ENCODE data around the gene ASS1.

Gene ASS1

DNA sequence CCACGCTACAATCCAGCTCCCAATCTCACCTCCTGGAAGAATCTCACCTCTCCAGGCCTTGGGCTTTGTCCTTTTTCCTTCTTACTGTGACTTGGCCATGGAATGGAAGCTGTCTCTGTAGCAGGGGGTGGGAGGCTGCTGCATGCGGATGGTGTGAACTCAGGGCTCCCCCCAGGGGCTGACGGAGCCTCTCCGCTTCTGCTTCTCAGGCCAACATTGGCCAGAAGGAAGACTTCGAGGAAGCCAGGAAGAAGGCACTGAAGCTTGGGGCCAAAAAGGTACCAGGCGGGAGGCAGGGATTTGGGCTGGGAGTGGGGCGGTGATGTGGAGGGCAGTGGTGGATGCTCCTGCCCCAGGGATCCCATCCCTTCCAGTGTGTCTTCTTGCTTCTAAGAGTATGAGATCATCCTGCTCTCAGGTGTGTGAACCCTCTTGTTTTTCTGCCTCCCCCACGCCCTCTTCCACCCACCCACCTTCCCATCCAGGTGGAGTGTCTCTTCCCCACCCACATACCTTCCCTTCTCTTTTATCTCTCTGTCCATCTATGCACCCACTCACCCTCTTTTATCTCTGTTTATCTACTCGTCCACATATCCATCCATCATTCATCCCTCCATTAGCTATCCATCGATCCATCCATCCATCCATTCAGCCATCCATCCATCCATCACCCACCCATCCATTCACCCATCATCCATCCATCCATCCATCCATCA, 9.5 kb downstream of the ASS1 start:
- no peak for DNase-seq (ENCODE audit: low read depth)

DNA sequence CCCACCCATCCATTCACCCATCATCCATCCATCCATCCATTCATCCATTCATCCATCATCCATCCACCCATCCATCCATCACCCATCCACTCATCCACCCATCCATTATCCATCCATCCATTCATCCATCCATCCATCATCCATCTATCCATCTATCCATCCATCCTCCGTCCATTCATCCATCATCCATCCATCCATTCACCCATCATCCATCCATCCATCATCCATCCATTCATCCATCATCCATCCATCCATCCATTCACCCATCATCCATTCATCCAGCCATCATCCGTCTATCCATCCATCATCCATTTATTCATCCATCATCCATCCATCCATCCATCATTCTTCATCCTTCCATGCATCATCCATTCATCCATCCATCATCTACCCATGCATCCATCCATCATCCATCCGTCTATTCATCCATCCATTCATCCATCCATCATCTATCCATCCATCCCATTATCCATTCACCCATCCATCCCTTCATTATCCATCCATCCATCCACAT, 10.1 kb downstream of the ASS1 start:
- no peak for DNase-seq (ENCODE audit: low read depth)

DNA sequence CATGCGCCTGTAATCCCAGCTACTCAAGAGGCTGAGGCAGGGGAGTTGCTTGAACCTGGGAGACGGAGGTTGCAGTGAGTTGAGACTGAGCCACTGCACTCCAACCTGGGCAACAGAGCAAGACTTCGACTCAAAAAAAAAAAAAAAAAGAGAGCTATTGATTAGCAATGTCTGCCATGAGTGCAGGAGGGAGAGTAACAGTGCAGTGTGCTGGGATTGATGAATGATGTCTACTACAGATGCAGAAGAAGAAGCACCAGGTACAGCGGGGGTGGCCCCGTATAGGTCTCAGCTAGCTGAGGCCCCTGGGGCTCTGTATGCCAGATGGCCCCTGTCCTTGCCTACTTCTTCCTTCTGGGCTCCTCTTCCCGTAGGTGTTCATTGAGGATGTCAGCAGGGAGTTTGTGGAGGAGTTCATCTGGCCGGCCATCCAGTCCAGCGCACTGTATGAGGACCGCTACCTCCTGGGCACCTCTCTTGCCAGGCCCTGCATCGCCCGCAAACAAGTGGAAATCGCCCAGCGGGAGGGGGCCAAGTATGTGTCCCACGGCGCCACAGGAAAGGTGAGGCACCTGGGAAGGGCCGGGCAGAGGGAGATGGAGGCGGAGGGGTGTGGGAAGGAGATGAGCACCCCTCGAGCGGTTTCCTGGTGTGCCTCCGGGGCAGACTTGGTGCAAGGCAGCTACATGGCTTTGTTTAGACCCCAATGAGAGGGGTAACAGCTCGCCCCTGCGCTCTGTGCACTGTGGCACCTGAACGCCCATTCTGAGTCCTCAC, 13.5 kb downstream of the ASS1 start:
- DNase-seq (ENCODE audit: low read depth), result no peak

DNA sequence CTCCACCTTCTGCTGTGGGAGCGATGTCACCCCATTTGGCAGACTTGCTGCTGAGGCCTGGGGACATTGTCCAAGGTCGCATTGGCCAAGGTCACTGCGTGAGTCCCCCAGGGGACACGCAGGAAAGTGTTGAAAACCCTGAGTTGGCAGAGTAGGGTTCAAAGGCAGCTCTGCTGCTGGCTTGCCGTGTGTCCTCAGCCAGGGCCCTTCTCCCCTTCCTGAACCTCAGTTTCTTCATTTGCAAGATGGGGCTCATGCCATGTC, 14.0 kb downstream of the ASS1 start:
- DNase-seq (ENCODE audit: low read depth), result no peak

DNA sequence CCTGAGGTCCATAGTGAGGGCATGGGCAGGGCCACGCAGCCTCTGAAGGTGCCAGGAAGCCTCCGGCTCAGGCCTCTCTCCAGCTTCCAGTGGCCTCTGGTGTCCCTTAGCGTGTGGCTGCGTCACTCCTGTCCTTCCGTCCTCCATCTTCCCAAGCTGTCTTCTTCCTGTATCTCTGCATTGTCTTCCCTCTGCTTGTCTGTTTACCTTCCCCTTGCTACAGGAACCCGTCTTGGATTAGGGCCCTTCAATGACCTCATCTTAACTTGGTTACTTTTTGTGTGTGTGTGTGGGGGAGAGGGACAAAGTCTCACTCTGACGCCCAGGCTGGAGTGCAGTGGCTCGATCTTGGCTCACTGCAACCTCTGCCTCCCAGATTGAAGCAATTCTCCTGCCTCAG, 14.4 kb downstream of the ASS1 start:
- DNase-seq (ENCODE audit: low read depth), result no peak

DNA sequence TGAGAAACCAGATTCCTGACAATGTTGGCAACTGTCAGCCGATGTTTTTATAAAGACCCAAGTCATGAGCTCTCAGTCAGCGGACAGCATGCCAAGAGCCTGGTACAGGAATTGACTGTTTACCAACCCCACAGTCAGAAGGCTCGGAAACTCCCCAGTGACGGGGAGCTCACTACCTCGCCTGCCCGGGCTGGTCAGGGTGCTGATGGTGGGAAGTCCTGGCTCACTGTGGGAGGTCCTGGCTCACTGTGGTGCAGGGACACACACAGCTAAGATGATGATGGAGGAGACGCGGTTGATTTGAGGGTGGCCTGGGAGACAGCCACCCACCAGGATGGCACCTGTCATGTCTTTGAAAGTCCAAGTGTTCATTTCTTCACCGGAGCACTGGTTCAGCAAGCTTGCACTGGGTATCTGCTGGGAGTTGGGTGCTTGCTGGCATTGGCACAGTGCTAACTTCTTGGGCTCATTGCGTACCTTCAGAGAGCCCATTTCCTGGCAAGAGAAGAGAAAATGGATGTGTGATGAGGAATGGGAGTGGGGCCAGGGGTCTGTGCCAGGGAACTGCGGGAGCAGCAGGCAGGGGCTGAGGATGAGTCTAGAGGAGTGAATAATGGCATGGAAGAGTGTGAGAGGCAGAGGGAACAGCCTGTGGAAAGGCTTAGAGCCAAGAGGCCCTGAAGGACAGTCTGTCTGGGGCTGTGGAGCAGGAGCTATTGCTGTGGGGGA, 15.3 kb downstream of the ASS1 start:
- DNase-seq (ENCODE audit: low read depth), result no peak

DNA sequence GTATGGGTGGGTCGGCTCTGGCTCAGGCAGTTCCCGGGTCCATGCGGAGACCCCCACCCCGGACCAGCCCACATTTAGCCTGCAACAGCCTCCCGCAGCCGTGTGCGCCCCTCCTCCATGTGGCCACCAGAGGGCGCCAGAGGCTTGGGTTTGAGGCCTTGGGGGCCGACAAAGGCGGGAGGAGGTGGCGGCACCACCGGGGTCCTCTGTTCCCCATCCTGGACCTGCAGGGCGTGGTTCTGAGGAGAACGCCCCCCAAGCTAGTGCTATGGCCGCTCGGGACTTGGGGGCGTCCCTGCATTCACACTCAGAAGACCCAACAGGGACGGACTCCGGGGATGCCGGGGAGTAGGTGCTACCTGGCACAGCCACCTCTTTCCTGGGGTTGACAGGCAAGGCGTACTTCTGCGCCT, 16.5 kb downstream of the ASS1 start:
- peak; percentile 74 for DNase-seq (ENCODE audit: low read depth)

DNA sequence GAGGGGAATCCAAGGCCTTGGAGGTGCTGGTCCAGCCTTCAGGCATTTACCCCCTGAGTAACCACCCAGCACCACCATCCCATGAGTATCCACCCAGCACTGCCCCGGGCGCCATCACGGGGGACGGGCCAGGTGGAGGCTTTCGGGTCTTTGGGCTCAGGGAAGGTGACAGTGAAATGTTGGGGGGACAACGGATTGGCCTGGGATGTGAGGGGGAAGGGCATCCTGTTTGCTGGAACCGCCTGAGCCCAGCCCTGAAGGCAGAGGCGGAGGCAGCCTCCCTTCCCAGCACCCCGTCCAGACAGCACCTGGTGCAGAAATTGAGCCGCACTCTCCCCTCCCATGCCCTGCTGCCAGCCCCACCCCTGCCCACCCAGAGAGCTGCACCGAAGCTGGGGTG, 17.0 kb downstream of the ASS1 start:
- no peak for DNase-seq (ENCODE audit: low read depth)

DNA sequence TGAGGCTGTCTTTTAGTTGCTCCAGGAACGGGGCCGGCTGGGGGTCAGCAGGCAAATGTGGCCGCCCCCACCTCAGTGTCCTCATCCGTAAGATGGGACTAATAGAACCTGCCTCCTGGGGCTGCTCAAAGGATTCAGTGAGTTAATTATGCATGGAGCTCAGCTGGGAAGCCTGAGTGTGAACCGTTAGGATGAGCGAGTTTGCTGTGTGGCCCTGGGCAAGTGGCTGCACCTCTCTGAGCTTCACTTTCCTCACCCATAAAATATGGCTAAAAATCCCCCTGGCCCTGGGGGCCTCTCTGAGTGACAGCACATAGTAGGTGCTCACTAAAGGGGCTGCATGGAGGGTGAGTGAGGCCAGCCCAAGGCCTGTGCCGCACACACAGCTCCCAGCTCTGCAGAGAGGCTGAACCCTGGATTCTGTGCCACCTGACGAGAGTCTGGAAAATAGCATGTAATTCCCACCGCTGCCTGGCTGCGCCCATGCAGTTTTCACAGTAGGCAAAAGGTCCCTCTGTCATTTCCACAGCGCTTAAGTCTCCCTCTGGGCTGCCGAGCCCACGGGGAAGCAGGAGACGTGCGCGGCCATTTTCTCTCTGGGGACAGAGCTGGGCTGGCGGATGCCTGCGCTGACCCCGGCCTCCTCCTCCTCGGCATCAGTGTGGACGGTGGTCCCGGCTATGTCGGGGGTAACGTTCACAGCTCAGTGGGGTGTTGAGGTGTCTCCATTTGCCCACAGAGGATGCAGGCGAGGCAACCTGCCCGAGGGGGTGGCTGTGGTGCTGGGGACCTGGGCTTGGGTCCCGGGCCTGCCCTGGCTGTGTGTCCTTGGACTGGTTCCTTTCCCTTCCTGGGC, 18.2 kb downstream of the ASS1 start:
- DNase-seq (ENCODE audit: low read depth), result no peak

DNA sequence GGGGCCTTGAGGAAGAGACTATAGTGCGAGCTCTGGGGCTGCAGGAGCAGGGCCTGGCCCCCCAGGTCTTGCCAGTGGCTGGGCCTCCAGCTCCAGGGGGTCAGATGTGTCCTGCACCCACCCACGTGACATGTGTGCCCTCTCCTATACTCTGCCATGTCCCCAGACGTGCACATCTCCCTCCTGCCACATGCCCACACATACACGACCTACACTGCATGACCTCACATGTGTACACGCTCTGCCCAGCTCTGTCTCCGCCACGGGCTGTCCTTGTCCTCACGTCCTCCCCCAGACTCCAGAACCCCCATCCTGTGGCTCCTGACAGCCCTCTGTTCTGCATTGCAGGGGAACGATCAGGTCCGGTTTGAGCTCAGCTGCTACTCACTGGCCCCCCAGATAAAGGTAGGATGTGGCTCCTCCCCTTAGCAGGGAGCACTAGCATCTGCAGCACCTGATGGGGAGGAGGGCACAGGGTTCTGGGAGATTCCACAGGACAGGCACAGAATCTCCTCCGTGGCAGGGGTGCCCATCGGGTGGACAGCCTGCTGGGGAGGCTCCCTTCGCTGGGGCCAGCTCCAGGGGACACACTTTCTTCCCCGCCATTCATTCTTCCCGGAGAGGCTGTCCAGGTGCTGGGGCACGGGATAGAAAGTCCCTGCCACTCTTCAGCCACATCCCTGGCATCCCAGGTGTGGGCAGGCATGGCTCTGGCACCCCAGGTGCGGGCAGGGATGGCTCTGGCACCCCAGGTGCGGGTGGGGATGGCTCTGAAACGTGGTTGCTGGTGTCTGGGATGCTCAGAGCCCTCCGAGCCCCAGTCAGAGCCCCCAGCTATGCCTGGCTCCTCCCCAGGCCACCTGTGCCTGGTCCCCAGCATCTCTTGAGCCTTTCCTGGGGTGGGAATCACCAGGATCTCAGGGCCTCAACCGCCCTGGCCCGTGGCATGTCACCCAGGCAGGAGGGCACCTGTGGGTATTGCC, 19.3 kb downstream of the ASS1 start:
- no peak for DNase-seq (ENCODE audit: low read depth)

DNA sequence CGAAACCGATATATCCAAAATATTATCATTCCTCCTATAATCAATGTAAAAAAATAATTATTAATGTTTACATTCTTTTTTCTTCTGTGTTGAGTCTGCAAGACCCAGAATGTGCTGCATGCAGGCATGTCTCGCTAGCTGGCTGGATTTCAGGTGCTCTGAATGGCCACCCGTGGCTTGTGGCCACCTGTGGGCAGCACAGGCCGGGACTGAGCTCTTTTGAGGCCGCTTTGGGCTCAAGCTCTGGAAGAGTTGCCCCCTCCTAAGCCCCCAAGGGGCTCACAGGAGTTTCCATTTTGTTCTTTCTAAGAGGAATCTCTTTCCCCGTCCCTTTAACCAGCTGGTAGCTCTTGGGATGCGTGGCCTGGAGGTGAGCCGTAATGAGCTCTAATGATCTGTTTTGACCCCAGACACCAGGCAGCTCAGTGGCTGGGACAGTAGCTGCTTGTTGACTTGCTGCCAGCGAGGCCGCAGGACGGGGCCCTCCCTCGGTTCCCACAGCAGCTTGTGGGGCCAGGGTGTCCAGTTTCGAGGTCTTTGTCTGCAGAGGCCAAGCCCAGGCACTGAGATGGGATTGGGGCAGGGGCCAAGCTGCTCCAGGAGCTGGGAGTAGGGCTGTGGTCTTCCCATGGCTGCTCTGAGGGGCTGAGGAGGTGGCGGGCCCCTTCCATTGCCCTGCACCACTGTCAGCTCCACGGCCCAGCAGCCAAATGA, 20.8 kb downstream of the ASS1 start:
- DNase-seq (ENCODE audit: low read depth), result no peak

DNA sequence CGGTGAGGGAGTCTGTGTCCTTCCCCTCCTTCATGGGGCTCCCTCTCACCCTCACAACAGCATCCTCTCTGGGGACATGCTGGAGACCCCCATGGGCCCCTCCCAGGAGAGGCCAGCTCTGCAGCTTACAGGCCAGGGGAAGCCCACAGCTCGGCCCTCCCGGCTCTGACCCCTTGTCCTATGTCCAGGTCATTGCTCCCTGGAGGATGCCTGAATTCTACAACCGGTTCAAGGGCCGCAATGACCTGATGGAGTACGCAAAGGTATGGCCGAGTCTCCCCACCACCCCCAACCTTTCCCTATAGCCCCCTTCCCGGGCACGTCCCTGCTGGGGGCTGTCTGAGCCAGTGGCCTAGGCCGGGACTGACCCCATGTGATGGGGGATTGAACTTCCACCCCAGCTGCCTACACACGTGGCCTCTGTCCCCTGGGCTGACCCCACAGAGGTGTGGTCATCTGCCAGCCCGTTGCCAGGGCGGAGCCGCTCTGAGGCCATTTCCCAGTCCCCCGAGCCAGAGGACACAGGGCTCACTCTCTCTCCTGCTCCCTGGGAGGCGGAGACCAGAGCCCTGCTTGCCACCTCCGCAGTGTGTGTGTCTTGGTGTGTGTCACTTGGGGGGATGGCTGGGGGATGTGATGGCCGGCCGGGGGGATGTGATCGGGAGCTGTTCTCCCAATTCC, 21.9 kb downstream of the ASS1 start:
- no peak for DNase-seq (ENCODE audit: low read depth)

DNA sequence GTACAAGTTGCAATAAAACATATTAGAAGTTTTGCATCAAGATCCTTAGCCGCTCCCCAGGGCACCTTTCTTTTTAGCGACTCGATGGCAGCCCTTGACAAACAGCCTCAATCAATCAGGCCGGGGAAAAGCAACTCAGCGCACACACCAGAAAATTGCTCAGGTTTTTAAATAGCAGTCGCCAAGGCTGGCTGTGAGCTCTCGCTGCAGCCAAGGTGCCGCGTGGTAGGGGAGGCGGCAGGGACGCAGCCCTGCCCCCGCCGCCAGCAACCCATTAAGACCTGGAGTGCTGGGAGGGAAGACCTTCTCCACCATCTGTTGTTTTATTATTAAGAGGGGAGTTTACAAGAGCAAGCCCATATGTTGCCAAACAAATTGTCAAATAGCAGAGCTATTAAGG, 22.6 kb downstream of the ASS1 start:
- no peak for DNase-seq (ENCODE audit: low read depth)

DNA sequence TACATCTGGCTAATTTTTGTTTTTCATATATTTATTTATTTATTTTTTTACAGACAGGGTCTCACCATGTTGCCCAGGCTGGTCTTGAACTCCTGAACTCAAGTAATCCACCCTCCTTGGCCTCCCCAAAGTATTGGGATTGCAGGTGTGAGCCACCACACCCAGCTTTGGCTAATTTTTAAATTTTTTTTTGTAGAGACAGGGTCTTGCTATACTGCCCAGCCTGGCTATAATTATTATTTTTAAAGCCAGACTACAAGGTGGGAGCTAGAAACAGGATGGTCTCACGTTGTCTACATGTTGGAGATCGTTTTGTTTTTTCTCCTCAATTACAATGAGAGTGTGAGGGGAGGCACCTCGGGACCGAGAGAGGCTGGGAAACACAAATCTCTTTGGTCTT, 23.8 kb downstream of the ASS1 start:
- no peak for DNase-seq (ENCODE audit: low read depth)

DNA sequence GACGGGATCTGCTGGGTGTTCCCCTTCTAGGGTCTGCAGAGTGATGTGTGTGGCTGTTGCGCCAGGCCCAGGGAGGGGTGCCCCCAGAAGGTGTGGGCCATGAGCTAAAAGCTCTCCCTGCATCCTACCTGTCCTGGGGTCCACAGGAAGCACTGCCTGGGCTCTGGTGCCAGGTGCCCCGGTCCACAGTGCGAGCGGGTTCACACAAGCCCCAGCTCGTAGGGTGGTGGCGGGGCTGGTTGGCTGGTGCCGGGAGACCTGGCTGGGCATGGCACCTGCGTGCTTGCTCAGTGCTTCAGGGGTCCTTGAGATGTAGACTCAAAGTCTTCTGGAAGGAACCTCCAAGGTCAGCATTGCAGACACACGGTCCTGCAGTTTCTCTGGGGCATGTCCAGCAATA, 25.5 kb downstream of the ASS1 start:
- DNase-seq (ENCODE audit: low read depth), result no peak

DNA sequence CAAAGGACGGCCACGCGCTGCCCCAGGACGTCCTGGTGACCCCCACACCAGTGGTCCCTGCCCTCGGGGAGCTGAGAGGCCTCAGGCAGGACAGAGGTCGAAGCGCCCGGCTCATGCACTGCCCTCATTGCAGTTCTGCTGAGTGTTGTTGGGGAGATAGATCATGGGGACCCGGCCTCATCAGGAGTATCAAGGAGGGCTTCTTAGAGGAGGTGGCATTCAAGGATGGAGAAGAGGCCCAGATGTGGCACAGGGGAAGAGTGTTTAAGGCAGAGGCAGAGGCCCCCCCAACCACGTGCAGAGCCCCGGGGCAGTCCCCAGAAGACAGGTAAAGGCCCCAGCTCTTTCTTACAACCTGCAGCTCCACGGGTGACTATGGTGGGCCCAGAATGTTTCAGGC, 26.2 kb downstream of the ASS1 start:
- no peak for DNase-seq (ENCODE audit: low read depth)

DNA sequence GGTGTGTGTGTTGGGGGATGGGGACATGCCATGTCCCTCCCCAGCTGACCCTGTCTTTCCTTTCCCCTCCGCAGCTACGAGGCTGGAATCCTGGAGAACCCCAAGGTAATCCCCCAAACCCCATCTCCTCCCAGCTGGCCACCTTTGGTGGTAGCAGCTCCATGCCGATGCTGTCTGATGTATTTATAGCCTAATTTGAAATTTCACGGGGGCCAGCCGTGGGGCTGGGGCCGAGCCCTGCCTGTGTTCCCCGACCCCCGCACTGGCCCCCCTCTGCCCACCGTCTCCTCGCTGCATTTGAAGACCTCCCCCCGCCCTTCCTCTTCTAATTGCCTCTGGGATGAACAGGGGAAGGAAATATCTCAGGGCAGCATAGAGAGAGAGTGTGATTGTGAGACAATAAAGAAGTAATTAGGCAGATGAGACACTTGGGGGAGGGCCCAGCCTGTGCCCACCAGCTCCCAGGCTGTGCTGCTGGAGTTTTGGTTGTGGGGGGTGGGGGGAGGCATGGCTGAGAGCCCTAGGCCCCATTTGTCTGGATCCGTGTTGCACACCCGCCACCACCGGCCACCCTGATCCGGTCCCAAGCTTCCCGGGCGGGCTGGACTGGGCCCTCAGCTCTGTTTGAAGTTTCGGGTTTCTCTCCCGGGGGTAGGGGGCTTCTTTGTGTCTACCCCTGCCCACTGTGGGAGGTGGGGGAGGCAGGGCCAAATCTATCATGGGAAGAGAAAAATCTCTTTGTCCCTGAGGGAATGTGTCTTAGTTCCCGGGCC, 26.8 kb downstream of the ASS1 start:
- no peak for DNase-seq (ENCODE audit: low read depth)

DNA sequence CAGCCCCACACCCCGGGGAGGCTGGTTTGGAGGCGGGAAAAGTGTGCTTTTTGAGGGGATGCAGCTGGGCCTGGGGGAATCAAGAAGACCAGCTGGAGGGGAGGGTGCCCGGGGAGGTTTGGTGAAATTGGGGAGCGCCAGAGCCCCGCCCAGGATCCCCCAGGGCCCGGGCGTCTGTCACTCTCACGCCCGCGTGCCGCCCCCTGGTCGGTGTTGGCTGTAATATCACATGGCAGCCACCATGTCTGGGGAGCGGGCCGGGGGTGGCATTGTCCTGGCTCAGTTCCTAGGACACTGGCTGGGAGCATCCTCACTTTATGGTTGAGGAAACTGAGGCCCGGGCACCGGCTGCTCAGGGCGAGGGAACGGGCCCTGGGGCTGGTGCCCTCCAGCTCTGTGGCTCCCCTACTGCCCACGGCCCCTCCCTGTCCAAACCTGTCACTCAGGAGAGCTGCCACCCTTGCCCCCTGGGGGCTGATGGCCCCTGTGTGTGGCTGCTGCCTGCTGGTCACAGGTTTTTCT, 27.5 kb downstream of the ASS1 start:
- no peak for DNase-seq (ENCODE audit: low read depth)

DNA sequence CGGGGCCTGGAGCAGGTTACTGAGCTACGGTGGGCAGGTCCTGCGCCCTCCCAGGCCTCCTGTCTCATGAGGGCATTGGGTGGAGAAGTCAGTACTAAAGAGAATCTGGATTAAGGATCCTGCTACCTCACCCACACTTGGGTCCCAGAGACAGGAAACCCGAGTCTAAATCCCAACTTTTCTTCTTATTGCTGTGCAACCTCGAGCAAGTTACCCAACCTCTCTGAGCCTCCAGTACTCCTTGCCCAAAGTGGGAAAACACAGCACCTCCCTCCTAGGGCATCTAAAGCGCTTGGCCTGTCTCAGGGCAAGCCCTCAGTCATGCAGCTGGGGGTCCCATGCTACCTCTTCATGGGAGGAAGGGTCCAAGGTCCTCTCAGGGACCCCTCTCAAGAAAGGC, 28.2 kb downstream of the ASS1 start:
- DNase-seq (ENCODE audit: low read depth), result no peak

Data from activated T-cell treated with anti-CD3 and anti-CD28 coated beads for 1 hour (primary cell).